K562 (cell line): ENCODE data around the gene EPHB6. TPM values are rescaled to one million over a fixed set of nuclear protein-coding genes. Genes with fewer than 3 reads are reported as not detected.

Experiments
- ARNT ChIP-seq, 2 experiments: fragments of 450-650 bp; IDR thresholded peaks; 2 replicates each; pipeline ENCODE4 v1.6.1; 2016; ENCODE audit warnings: mild to moderate bottlenecking in 1 of 2
- BRCA1 ChIP-seq, 2 experiments: fragments of 450-650 bp in 1 of 2; sonication (generic) in 1 of 2; formaldehyde crosslinking in 1 of 2; IDR thresholded peaks; 2 replicates each; pipeline versions ENCODE4 v1.5.0 to v1.6.1; 2017 to 2020; ENCODE audit warnings: mild to moderate bottlenecking in 1 of 2, missing genetic modification reagents in 1 of 2
- CCNT2 ChIP-seq: IDR thresholded peaks from 2 replicates; pipeline ENCODE4 v1.6.1; 2011; ENCODE audit warnings: borderline replicate concordance, low read depth, mild to moderate bottlenecking, moderate library complexity, mixed read lengths, low read length; ENCODE audit not compliant: insufficient read length; ENCODE audit errors: extremely low read depth
- CEBPB ChIP-seq: fragments of 450-650 bp; IDR thresholded peaks from 2 replicates; pipeline ENCODE4 v1.6.1; 2016; ENCODE audit warnings: missing genetic modification characterization, missing compliant biosample characterization
- CTCF ChIP-seq, 3 experiments: IDR thresholded peaks in 2 of 3; conservative IDR thresholded peaks in 1 of 3; 2 replicates each; pipeline ENCODE4 v1.5.1; 2011 to 2012; ENCODE audit warnings: low read length in 3 of 3, mild to moderate bottlenecking in 3 of 3, control low read depth in 2 of 3, improper control_type of control experiment in 1 of 3, inconsistent platforms in 1 of 3, low read depth in 1 of 3, mixed read lengths in 1 of 3, moderate library complexity in 1 of 3; ENCODE audit not compliant: insufficient read depth in 2 of 3
- FOXA3 ChIP-seq, 2 experiments: fragments of 450-650 bp in 1 of 2; sonication (generic) in 1 of 2; formaldehyde crosslinking; IDR thresholded peaks in 1 of 2; conservative IDR thresholded peaks in 1 of 2; 2 replicates each; pipeline versions ENCODE4 v1.4.0 to v1.8.0; 2020 to 2022; ENCODE audit warnings: mild to moderate bottlenecking in 2 of 2, missing genetic modification reagents in 1 of 2
- HDAC2 ChIP-seq: fragments of 450-650 bp; IDR thresholded peaks from 2 replicates; pipeline ENCODE4 v1.6.1; 2016; ENCODE audit warnings: mild to moderate bottlenecking
- HDGF ChIP-seq: fragments of 450-650 bp; IDR thresholded peaks from 2 replicates; pipeline ENCODE4 v1.6.1; 2016
- HINFP ChIP-seq: fragments of 450-650 bp; conservative IDR thresholded peaks from 2 replicates; pipeline ENCODE4 v1.6.1; 2016; ENCODE audit warnings: missing genetic modification characterization, low read depth, mild to moderate bottlenecking, control low read depth, missing compliant biosample characterization
- KDM5B ChIP-seq: fragments of 200-600 bp; sonication (generic); IDR thresholded peaks from 2 replicates; pipeline ENCODE4 v1.6.1; 2012; ENCODE audit warnings: low read depth, mild to moderate bottlenecking, moderate library complexity, low read length, control low read depth, inconsistent platforms; ENCODE audit not compliant: insufficient replicate concordance
- KLF16 ChIP-seq: IDR thresholded peaks from 2 replicates; pipeline ENCODE4 v1.6.1; 2016; ENCODE audit warnings: antibody characterized with exemption
- MCM5 ChIP-seq: fragments of 450-650 bp; IDR thresholded peaks from 2 replicates; pipeline ENCODE4 v1.6.1; 2016; ENCODE audit warnings: low read depth
- MEF2D ChIP-seq: conservative IDR thresholded peaks from 2 replicates; pipeline ENCODE4 v1.6.1; 2016; ENCODE audit warnings: low read depth, missing genetic modification characterization, missing compliant biosample characterization
- MITF ChIP-seq: IDR thresholded peaks from 2 replicates; pipeline ENCODE4 v1.6.1; 2014; ENCODE audit warnings: antibody characterized with exemption
- POLR2A ChIP-seq: fragments of 450-650 bp; conservative IDR thresholded peaks from 2 replicates; pipeline ENCODE4 v1.6.1; 2016
- RAD51 ChIP-seq: fragments of 450-650 bp; IDR thresholded peaks from 2 replicates; pipeline ENCODE4 v1.7.1; 2016; ENCODE audit warnings: low read depth, mild to moderate bottlenecking, borderline replicate concordance
- SMAD1 ChIP-seq: fragments of 150-350 bp; IDR thresholded peaks from 2 replicates; pipeline ENCODE4 v1.6.1; 2014; ENCODE audit warnings: low read length, low read depth; ENCODE audit not compliant: partially characterized antibody
- TBL1XR1 ChIP-seq, 2 experiments: IDR thresholded peaks; 2 replicates each; pipeline ENCODE4 v1.6.1; 2012; ENCODE audit warnings: improper control_type of control experiment in 2 of 2, low read length in 2 of 2, mild to moderate bottlenecking in 1 of 2
- TCF15 ChIP-seq: fragments of 250-450 bp; sonication (Bioruptor Pico); IDR thresholded peaks from 2 replicates; pipeline ENCODE4 v1.8.0; 2022; ENCODE audit warnings: moderate library complexity, mild to moderate bottlenecking, inconsistent platforms
- ZNF133 ChIP-seq: fragments of 250-450 bp; sonication (Bioruptor Pico); IDR thresholded peaks from 2 replicates; pipeline ENCODE4 v1.4.0; 2020; ENCODE audit warnings: mild to moderate bottlenecking
- ZNF217 ChIP-seq: sonication (generic); formaldehyde crosslinking; IDR thresholded peaks from 2 replicates; pipeline ENCODE4 v1.8.0; 2022; ENCODE audit warnings: mild to moderate bottlenecking, missing genetic modification reagents
- ZNF347 ChIP-seq: fragments of 450-650 bp; formaldehyde crosslinking; IDR thresholded peaks from 2 replicates; pipeline ENCODE4 v1.4.0; 2020; ENCODE audit warnings: low read depth, mild to moderate bottlenecking, moderate library complexity
- ZNF436 ChIP-seq: fragments of 250-450, 450-650 bp; sonication (Bioruptor Pico); formaldehyde crosslinking; IDR thresholded peaks from 2 replicates; pipeline ENCODE4 v1.7.0; 2020; ENCODE audit warnings: mild to moderate bottlenecking
- ZNF511 ChIP-seq: sonication (generic); formaldehyde crosslinking; IDR thresholded peaks from 2 replicates; pipeline ENCODE4 v1.8.0; 2022; ENCODE audit warnings: mild to moderate bottlenecking, missing genetic modification reagents
- polyA plus RNA-seq, 8 experiments: library from polyadenylated mRNA; depleted of rRNA in 4 of 8; stranded (reverse) in 5 of 8; unstranded in 3 of 8; fragments of >200 nt; fragmentation: Nextera tagmentation in 2 of 8; fragmentation: Illumina TruSeq in 1 of 8; extraction: Ambion mirVana in 2 of 8; extraction: Trizol in 1 of 8; gene quantifications; 2 replicates each; pipeline versions ENCODE4 v1.2.1 to v1.2.3, GENCODE V29; 2011 to 2014; ENCODE audit warnings: inconsistent platforms in 1 of 8, missing spikeins in 1 of 8
- total RNA-seq, 7 experiments: library from RNA; depleted of rRNA in 6 of 7; stranded (reverse); fragments of >200 nt in 6 of 7; fragmentation: Illumina TruSeq in 2 of 7; extraction: Trizol in 2 of 7; gene quantifications; 2 replicates each; pipeline versions ENCODE4 v1.2.1 to v1.2.3, GENCODE V29; 2011 to 2021; ENCODE audit warnings: low replicate concordance in 1 of 7

Gene EPHB6
- total and polyA plus RNA-seq, 9 of the 15 experiments (the other 6 are each of a cell fraction or from before 2014, with no cell fraction given) = 1.4 to 123 (median 7.6) TPM

- TF ChIP-seq CCNT2 (no peak), HDAC2 (no peak), MCM5 (no peak), ZNF347 (no peak), POLR2A (no peak), CEBPB (tag) (no peak), ZNF436 (CRISPR knock-in tag) (no peak), SMAD1 (no peak), KDM5B (no peak), HINFP (tag) (no peak), ZNF217 (CRISPR knock-in tag) (no peak), FOXA3 (CRISPR knock-in tag; conservative IDR thresholded peaks at IDR 0.05 in 1 of 2, IDR thresholded peaks at IDR 0.05 in 1 of 2) (no peak), RAD51 (no peak), CTCF (IDR thresholded peaks at IDR 0.05 in 2 of 3, conservative IDR thresholded peaks at IDR 0.05 in 1 of 3; ENCODE audit: insufficient read depth in 2 of 3, low read depth in 1 of 3, low read length in 3 of 3) (peak; percentile 92 to 98 (median 93)), ZNF511 (CRISPR knock-in tag) (0 out of 2 replicates have a peak, but pooled peaks have one; percentile 69), MITF (no peak), KLF16 (peak; percentile 50; the same call in 1 of the 2 replicates), HDGF (no peak), BRCA1 (IDR thresholded peaks at IDR 0.05) (no peak), BRCA1 (CRISPR knock-in tag; IDR thresholded peaks at IDR 0.05) (no peak), TBL1XR1 (IDR thresholded peaks at IDR 0.05; ENCODE audit: low read length in 2 of 2) (no peak), ZNF133 (CRISPR knock-in tag) (no peak), MEF2D (no peak), ARNT (IDR thresholded peaks at IDR 0.05) (0 out of 4 replicates have a peak, but pooled peaks of 1 of the 2 experiments have one; percentile 20), TCF15 (CRISPR knock-in tag) (no peak)
Measured at GRCh38 chr7:142880876-142881505, 26.1 kb downstream of the EPHB6 start (continued).
